Esophagus squamous epithelium (tissue), 4 donors: ENCODE measurements around the gene NGDN.

Experiments
- POLR2A ChIP-seq, 4 donors: fragments of 450-650 bp; IDR thresholded peaks; one replicate each; pipeline ENCODE4 v1.6.1; 2017; ENCODE audit warnings: antibody characterized with exemption in 4 of 4, mild to moderate bottlenecking in 4 of 4, moderate library complexity in 3 of 4
- TF ChIP-seq, protein P1 (sequence below), 6 experiments: fragments of 450-650 bp in 4 of 6; fragments of 200-600 bp in 2 of 6; sonication (generic) in 2 of 6; IDR thresholded peaks; one replicate each; pipeline ENCODE4 v1.5.1; 2016 to 2019; ENCODE audit warnings: antibody characterized with exemption in 6 of 6, mild to moderate bottlenecking in 4 of 6, moderate library complexity in 4 of 6

DNA sequence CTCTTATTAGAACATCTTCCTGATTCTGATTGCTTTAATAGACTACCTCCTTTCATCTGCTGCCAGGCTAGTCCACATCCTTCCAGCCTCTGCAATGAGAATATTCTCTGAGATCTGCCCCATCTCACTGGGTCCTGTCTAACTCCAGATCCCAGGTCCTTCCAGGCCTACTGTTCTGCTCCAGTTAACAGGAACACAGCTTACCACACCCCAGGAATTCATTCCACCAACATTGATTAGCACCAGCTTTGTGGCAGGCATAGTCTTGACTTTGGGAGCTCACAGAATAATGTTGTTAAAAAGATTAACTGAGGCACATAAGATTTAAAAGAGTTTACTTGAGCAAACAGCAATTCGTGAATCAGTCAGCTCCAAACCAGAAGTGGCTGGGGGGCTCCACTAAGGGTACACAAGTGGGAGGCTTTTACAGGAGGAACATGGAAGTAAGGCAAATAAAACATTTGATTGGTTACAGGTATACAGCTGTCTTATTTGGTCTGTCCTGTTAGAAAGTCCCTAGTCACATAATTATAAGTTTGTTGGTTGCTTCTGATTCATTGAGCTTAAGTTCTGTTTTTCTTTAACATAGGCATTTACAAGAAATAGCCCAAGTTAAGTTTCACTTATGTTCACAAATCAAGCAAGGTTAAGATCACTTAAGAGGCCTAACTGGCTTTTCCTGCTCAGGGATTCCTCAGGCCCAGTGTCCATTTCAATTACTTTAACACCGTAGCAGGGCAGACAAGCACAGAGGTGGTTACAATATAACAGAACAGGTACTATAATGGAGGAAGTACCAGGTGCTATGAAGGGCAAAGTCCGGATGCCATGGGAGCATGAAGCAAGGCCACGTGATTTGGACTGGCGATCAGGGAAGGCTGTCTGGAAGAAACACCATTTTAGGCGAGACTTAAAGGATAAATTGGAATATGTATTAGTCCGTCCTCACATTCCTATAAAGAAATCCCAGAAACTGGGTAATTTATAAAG, 21.8 kb upstream of the NGDN start:
- TF ChIP-seq, protein P1, sequence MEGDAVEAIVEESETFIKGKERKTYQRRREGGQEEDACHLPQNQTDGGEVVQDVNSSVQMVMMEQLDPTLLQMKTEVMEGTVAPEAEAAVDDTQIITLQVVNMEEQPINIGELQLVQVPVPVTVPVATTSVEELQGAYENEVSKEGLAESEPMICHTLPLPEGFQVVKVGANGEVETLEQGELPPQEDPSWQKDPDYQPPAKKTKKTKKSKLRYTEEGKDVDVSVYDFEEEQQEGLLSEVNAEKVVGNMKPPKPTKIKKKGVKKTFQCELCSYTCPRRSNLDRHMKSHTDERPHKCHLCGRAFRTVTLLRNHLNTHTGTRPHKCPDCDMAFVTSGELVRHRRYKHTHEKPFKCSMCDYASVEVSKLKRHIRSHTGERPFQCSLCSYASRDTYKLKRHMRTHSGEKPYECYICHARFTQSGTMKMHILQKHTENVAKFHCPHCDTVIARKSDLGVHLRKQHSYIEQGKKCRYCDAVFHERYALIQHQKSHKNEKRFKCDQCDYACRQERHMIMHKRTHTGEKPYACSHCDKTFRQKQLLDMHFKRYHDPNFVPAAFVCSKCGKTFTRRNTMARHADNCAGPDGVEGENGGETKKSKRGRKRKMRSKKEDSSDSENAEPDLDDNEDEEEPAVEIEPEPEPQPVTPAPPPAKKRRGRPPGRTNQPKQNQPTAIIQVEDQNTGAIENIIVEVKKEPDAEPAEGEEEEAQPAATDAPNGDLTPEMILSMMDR (IDR thresholded peaks at IDR 0.05) = no peak
- TF ChIP-seq POLR2A (IDR thresholded peaks at IDR 0.05) = no peak
